HEK293 (cell line): ENCODE results near the gene WWTR1.

ENCODE experiments used
- CTCF ChIP-seq: fragments of 450-650 bp; formaldehyde crosslinking; IDR thresholded peaks from 2 replicates; pipeline ENCODE4 v1.5.1; 2016; ENCODE audit warnings: missing biosample characterization, missing genetic modification characterization
- ZBTB49 ChIP-seq: fragments of 450-650 bp; formaldehyde crosslinking; IDR thresholded peaks from 2 replicates; pipeline ENCODE4 v1.5.1; 2016; ENCODE audit warnings: missing biosample characterization, missing genetic modification characterization, low read depth
- ZNF184 ChIP-seq: fragments of 450-650 bp; IDR thresholded peaks from 2 replicates; pipeline ENCODE4 v1.5.1; 2018; ENCODE audit warnings: missing biosample characterization, mild to moderate bottlenecking, missing genetic modification characterization

GRCh38 chr3:149506965-149507364 is 150.9 kb downstream of the WWTR1 start:
- TF ChIP-seq ZBTB49 (tag by site-specific recombination) (no peak), CTCF (tag by site-specific recombination) (no peak), ZNF184 (tag by site-specific recombination) (no peak)
